NCI-H345 treated with DMSO at 0.1 percent for 48 hours (cell line): ENCODE data around the gene ITGA7.

Experiments
- DNase-seq: peaks from one replicate; lab custom pipeline; 2025; ENCODE audit not compliant: unreplicated experiment; lab: John Stamatoyannopoulos, UW

Gene ITGA7

DNA sequence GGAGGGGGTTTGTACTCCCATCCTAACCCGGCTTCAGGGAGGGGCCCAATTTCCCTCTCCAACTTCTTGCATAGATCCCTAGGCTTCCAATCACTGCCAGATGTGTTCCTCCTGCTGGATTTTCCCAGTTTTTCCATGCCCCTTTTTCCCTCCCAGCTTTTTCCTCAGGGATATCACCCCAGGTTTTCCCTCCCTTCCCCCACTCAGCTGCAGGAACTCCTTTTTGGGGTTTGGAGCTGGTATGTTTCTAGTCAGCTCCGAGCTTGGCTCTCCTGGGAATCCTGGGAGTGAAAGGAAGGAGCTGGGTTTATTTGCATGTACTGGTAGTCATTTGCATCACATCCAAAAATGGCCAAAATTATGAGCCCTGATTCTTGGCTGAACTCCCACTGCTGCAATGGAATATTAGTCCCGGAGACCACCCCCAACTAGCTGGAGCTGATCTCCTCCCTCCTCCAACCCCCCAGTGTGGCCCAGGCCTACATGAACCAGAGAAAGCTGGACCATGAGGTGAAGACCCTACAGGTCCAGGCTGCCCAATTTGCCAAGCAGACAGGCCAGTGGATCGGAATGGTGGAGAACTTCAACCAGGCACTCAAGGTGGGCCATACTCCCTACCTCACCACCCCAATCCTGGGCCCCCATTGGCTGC lies 11.0 kb upstream of the ITGA7 start:
- DNase-seq, result no peak

DNA sequence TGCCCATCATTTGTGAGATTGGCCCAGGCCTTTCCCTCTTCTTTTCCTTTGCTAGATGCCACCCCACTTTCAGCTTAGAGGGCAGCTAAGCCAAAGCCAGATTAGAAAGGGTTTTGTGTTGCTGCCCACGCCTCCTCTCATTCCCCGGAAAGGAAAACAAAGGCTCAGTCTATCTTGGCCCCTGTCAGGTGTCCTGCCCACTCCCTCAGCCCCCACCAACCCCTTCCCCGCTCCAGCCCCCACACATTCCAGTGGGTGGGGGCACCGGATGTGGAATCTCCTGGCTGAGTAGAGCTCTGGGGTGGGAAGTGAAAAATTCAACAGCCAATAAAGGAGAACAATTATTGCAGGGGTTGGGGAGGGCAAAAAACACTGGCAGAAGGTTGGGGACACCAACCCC lies 10.3 kb upstream of the ITGA7 start:
- DNase-seq, result no peak

DNA sequence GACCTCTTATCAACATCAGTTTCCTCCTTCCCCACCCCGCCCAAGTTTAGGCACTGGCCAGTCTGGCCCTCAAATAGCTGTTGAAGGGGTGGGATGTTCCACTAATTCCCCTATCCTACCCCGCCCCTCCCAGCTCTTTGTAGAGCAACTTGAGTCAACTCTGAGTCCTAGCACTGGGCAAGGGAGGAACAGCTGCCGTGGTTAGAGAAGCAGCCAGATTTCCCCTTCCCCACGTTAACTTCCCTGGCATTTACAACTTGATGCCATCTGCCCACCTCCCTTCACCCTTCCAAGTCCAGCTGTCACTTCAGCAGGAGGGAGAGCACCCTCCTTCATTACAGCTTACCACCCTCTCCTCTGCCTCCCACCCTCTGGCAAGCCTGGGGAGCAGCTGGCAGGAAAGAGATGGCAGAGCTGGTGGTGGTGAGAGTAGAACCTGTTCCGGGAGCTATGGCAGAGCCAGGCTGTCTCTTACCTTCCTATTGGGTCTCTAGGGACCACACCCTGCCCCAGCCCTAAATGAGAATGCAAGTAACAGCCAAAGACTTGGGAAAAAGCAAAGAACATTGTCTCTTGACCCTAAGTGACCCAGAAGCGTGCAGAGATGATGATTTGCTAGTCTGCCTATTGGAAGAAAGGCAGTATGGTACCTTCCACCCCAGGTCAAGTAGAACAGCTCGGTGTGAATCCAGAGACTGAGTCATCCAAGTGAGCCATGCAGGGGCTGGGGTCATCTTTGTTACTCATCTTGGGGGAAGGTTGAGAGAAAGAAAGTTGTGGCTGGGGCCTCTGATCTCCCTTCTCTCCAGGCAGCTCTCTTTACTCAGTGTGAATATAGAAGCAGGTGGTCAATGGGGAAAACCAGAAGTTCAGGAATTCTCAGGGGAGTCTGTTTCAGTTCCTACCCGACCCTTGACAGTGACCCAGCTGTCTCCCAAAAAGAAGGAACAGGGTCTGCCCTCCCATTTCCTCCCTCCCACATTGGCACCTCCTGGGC lies 9.6 kb upstream of the ITGA7 start:
- DNase-seq, result no peak

DNA sequence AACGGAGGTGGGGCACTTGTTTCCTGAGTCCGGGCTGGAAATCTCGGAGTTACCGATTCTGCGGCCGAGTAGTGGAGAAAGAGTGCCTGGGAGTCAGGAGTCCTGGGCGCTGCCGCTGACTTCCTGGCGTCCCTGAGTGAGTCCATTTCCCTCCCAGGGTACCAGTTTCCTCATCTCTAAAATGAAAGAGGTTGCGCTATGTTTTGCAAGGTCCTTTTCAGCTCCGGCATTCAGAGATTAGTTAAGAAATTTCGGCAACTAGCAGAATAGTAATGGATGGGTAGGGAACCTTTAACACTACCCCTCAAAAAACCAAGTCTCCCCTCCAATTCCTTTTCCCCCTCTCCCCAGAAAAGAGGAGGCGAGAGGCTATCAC lies 8.9 kb upstream of the ITGA7 start:
- DNase-seq, result no peak

DNA sequence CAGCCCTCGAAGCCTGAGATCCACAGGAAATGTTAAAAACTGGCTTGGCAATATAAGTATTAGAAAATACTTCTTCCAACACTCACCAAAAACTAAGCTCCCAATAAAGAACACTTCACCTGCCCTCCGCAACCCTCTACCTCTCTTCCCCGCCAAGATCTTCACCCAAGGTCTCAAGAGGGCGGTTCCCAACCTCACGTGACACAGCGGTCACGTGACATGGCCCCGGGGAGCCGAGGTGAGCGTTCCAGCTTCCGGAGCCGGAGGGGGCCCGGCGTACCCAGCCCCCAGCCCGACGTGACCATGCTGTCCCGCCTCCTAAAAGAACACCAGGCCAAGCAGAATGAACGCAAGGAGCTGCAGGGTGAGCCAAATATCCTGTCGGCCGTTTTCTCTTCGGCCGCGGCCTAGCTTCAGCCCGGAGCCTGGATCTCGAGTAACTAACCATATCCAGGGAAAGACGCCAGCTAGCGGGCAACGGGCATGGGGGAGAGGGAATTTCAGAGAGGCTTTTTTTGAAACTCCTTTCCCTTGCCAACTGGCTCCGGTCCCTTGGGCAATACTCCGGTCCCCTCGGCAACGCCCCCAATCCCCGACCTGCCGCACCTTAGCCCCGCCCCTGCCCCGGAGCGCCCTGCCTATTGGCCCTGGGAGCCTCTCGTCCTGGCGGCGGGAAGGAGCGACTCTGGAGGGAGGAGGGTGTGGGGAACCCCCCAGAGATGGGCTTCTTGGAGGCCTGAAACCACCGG lies 8.3 kb upstream of the ITGA7 start, which contains the start of gene BLOC1S1:
BLOC1S1 (plus strand) TSS at position 214 of the 749 bp plus-strand sequence; CDS start at position 220, 6 bp downstream.
- peak; percentile 86 for DNase-seq

DNA sequence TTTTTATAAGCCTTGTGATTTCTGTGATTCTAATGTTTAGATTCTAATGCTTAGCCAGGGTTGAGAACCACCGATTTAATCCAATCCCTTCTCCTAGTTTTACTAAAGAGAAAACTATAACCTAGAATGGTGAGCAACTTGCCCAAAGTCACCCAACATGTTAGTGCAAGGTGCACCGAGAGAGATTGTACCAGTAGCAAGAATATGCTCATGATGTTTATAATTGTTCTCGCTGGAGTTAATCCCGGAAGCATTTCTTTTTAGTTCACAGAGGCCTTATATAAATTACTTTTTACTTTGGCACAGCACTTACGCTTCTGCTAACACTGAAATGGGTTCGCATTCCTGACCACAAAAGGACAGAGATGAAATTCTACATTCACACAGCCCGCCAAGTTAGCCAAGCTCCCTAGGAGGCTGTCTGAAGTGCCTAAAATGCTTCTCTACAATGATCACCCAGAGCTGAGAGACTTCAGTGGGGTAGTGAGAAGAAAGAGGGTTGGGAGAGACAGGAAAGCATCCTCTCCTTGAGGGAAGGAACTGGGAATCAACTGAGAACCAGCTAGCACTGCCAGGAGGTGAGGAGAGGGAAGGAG lies 7.6 kb upstream of the ITGA7 start:
- DNase-seq, result no peak

DNA sequence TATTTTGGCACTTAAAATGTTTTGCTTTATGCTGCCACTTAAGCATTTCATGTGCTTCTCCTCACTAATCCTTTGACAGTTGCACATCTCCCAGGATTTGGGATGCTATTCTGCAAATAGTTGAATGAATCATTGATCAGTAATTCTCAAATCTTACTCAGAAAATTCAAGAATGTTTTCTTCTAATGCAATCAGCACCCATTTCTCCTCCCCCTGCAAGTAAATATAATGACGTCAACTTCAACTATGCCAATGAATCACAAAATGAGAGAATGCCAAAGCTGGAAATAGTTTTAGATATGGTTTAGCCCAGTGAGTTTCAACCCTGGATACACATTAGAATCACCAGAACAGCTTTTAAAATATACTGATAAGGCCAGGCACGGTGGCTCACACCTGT lies 6.0 kb upstream of the ITGA7 start:
- no peak for DNase-seq

DNA sequence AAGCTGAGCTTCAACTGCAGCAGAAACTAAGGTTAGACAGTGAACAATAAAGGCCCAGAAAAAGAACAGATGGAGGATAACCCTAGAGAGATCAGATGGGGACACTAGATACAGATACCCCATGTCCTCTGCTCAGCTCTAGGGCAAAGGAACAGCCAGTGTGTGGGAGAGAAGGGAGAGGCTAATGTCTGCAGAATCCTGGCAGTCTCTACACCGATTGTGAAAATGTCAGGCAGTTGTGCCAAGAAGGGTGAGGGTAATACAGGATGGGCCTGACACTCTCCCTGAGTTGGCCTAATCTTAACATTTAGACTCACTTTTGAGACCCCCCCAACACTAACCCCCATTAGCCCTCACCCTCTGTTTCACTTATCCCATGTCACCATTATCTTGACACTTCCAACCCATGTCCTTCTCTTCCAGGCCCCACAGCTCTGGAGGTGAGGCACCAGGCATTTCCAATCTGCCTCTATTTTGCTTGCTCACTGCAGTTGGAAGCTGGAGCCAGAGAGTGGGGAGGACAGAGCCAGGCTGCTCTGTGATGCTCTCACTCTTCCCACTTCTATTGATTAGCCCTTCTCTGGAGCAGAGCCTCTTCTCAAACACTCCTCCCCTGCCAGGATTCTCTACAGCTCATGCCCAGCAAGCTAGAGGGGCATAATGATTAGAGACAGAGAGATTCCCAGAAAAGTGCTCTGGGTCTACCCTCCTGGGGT lies 5.2 kb upstream of the ITGA7 start:
- no peak for DNase-seq

DNA sequence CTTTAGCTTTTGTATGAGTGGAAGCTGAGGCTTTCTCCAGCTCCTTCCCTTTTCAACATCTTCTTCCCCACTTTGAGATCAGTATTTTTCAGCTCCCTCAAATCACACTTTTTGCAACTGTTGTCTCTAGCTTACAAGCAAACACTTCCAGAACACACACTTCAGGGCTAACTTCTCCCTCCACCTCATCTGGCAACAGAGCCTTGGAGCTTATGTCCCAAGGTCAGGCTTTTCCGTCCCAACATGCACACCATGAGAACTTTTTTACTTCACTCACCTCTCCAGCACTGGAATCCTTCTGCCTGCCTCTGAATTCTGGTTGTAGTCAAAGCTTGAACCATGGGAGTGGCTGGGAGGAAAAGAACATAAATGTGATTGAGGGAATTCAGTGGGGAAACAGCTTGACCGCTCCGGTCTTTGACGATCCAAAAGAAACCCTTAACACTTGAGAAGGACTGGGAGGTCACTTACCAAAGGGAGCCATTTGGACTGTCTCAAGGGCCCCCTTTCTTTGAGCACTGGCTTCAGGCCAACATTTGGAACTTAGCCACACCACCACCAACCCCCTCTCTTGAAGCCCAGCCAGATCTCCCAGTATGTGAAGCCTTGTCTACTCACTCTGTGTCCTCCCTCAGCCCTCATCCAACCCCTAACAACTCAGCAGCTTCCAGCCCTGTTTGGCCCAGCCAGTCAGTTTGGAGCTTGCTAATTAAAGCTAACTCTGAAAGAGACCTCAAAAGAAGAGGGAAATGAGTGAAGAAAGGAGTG lies 4.3 kb upstream of the ITGA7 start:
- DNase-seq, result no peak

DNA sequence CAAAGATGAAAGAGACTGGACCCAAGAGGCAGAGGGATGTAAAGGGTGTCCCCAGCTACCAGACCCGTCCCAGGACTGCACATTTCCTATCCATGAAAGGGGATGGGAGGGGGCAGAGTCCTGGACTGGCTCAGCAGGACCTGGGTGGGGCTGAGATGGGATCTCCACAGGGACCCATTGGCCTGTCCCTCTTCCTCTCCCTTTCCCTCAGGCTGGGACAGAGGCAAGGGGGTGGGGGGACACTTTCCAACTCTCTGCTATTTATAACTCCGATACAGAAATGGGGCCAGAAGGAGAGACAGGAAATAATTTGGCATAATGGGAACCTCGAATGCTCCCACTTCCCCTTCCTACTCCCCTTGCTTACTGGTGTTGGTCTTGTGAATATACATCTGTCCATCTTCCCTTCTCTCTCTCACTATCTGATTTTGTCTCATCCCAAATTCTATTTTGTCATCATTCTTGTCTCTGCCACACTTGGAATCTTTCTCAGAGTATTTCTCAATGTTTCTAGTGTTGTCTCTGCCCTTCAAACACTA lies 1.1 kb upstream of the ITGA7 start:
- DNase-seq, result no peak

DNA sequence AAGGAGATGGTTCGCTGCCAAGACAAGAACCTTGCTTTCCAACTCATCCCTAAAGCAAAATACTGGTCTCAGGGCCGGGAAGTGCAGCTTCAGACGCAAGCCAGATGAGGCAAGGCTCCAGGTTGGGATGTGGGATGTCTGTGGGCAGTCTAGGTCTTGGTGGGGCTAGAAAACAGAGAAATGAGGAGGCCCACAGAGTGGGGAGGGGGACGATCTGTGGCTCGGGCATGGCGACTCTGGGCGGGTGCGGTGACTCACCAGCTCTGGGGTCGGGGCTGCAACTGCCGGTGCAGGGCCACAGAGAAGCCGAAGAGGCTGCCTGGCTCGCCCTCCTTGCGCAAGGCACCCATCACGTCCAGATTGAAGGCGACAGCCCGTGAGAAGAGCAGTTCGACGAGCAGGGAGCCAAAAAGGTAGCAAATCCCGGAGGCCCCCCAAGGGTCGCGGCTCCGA lies 459 bp downstream of the ITGA7 start:
- no peak for DNase-seq

DNA sequence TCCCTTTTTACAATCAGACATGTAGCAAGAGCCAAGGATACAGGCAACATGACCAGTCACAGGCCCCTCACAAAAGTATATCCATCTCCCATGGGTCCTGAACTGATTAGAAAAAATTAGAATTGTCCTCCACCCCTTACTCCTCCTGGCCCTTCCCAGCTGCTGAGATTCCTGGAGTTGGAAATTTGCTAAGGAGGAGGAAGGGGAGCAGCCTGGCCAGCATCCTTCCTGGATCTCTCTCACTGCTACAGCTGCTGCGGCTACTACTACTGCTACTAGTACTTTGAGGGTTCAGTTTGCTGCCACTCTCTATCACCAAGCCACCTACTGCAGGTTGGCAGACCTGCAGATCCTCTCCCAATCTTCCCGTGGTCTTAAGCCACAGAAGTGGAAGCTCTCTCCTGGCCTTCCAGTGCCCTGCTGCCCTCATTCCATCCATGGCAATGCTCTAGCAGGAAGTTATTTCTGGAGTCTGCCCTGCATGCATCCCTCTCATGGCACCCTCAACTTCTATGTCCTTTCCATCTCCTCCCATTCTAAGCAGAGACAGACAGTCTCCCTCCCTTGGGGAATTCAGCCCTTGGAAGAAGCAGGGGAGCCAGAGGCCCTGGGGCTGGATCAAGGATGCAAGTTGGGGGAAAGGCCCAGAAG lies 1.0 kb downstream of the ITGA7 start:
- DNase-seq, result no peak

DNA sequence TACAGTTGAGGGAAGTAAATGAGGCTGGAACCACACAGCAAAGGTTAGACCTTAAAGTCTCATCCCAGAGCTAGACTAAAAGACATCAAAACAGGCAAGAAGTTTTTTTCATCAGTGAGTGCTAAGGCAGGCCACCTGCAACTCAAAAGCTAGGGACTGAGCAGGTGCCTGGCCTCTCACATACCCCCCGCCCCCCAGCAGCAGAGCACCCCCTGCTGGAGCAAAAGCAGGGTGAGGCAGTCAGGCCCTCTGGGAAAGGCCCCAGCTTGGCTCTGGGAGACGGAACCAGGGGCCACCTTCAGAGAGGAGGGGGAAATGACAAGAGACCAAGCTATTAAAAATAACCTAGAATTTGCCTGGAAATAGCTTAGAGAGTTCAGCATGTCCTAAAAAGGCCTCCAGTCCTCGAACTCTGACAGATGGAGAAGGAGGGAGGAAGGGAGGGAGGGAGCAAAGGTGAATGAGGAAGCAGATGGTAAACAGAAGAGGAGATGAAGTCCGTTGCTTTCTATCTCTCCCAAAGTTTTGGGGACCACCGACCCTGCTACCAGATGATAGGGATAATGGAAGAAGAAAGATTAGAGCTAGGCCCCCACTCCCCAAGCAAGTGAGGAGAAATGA lies 1.8 kb downstream of the ITGA7 start:
- DNase-seq, result no peak

DNA sequence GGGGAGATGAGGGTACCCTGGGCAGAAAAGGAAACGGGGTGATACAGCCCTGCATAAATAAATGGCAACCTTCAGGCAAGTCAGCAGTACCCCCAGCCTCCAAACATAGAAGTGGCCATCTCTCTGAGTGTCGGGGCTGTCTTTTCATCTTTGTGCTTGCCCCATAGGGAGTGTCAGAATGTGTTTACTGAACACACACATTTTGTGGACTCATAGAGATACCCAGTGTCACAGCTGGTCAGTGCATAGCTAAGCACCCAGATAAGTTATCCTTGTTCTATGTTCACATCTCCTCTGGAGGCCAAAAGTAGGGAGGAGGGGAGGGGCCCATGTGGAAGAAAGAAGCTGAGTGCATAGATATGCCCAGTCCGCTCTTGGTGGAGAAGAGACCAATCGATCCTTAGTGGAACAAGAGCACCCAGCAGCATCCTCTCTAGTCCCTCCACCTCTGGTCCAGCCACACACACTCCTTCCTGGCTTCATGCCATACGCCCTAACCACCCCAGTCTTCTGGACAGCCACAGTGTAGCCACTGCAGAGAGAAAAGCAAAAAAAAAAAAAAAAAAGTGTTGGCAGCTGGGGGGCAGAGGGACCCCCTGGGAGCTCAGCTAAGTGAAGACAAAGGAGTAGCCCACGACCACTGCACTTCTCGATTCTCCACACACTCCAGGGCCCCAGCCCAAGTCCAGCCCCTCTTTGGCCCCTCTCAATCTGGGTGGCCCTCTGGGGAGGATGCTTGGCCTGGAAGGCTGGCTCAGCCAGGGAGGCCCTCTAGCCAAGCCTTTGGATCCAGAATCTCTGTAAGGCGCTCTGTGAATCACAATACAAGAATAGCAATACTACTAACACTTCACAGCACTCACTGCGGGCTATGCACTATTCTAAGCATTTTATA lies 2.6 kb downstream of the ITGA7 start:
- DNase-seq, result no peak

DNA sequence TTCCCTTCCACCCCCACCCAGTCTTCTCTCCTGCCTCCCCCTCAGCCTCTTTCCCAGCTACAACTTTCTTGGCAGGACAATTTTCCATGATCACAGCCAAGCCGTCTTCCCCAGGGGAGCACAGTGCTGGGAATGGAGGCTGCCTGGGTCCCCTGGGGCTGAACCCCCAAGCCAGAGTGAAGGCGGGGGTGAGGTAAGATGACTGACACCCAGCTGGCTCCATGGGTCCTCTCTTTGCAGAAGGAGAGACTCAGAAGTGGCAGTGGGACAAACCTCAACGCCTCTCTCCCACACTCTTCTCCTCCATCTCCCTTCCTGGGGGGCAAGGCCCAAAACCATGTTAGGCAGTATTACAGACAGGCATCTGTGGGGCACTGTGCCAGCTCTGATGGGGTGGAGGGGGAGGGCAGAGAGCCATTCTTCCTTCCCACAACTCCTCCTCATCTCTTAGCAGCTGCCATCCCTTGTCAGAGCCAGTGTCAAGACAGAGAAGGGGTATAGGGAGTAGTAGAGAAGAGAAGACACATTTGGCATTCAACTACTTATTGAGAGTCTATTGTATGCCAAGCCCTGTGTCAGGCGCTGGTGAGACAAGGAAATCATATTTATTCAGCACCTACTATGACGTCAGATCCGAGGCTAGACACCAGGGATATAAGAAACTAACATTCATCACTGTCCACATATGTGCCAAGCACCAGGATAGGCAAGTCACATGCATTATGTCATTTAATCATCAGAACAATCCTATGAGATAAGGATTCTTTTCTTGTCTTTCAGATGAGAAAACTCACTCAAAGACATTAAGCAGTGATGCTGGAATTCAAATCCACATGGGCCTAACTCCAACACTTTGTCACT lies 3.6 kb downstream of the ITGA7 start:
- no peak for DNase-seq

DNA sequence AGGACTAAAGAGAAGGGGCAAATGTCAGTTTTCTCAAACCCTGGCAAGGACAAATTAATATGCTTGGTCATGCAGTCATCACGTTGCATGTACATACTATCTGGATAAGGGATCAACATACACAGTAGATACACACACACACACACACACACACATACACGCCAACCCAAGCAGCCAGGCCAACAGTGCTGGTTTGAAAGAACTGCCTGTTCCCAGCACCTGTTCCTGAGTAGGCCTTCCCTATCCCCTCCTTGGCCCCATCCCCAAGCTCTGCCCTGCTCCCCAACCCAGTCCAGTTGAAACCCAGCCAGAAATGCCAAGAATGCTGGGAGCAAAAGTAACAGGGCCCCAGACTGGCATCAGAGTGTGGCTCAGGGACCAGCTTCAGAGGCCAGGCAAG lies 4.4 kb downstream of the ITGA7 start:
- no peak for DNase-seq

DNA sequence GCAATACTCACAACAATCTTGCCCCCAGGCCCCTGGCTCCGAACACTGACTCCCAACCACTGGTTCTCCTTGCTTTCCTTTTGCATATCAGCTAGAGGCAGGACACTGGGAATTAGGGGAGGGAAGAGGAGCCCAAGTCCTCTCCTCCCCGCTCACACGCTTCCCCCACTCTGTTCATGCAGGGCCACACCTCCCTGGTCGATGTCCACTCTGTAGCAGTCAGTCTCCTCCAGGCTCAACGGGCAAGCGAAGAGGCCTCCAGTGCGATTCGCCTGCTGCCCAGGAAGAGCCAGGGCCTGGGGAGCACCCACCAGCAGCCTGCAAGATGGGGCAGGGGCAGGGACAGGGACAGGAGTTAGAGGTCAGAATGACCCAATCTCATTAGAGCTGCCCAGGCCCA lies 4.8 kb downstream of the ITGA7 start:
- DNase-seq, result no peak
